ENCODE results near the gene PARPBP. TPM values are rescaled to one million over a fixed set of nuclear protein-coding genes. Genes with fewer than 3 reads are reported as not detected.

PARPBP gene
- total and polyA plus RNA-seq, 2 of the 8 experiments (the other 6 are each of a cell fraction or from before 2014, with no cell fraction given): 10.9 to 38.1 TPM

GRCh38 chr12:102197789-102198188 is 77.8 kb downstream of the PARPBP start, which contains the start of gene PMCH (continued):
- no peak for TF ChIP-seq CTCF (IDR thresholded peaks at IDR 0.05; ENCODE audit: control extremely low read depth in 1 of 3, insufficient read depth in 1 of 3, low read depth in 1 of 3, low read length in 3 of 3)
- TF ChIP-seq SAP30 (IDR thresholded peaks at IDR 0.05; ENCODE audit: insufficient read depth, insufficient replicate concordance, low read length): no peak
- TF ChIP-seq SP2 (IDR thresholded peaks at IDR 0.05; ENCODE audit: low read length): no peak
- no peak for TF ChIP-seq BCL11A (IDR thresholded peaks at IDR 0.05; ENCODE audit: low read depth in 2 of 2, low read length in 2 of 2)
- no peak for TF ChIP-seq KDM4A (IDR thresholded peaks at IDR 0.05; ENCODE audit: low read depth, low read length, severe bottlenecking)
